Sigmoid colon (tissue), 7 donors: ENCODE measurements around the gene SYK. TPM values are rescaled to one million over a fixed set of nuclear protein-coding genes. Genes with fewer than 3 reads are reported as not detected.

Experiments
- DNase-seq: peaks from one replicate; pipeline ENCODE4 v3.0.0-alpha.2; 2019
- H3K27ac ChIP-seq, 4 donors: fragments of 200-600 bp; sonication (generic); one replicate each; pipeline ENCODE4 v1.5.1; 2016 to 2019; ENCODE audit warnings: mild to moderate bottlenecking in 1 of 4
- H3K27me3 ChIP-seq, 3 donors: fragments of 200-600 bp; sonication (generic); one replicate each; pipeline ENCODE4 v1.5.1; 2019; ENCODE audit warnings: mild to moderate bottlenecking in 1 of 3
- H3K36me3 ChIP-seq, 4 donors: fragments of 200-600 bp; sonication (generic); one replicate each; pipeline ENCODE4 v1.5.1; 2016 to 2019
- H3K4me1 ChIP-seq, 4 donors: fragments of 200-600 bp; sonication (generic); one replicate each; pipeline ENCODE4 v1.5.1; 2017 to 2019
- H3K4me3 ChIP-seq, 4 donors: fragments of 200-600 bp; sonication (generic); one replicate each; pipeline ENCODE4 v1.5.1; 2017 to 2019; ENCODE audit warnings: mild to moderate bottlenecking in 2 of 4, moderate library complexity in 1 of 4
- H3K9me3 ChIP-seq, 4 donors: fragments of 200-600 bp in 3 of 4; sonication (generic) in 3 of 4; one replicate each; pipeline versions ENCODE4 v1.5.1 to v1.6.1; 2013 to 2019
- CTCF ChIP-seq, 4 experiments: fragments of 450-650 bp in 3 of 4; fragments of 200-600 bp in 1 of 4; IDR thresholded peaks; one replicate each; pipeline ENCODE4 v1.5.1; 2016 to 2019; ENCODE audit warnings: antibody characterized with exemption in 4 of 4, mild to moderate bottlenecking in 3 of 4, moderate library complexity in 2 of 4
- EP300 ChIP-seq, 4 donors: sonication (generic); formaldehyde crosslinking; IDR thresholded peaks; one replicate each; pipeline ENCODE4 v1.6.1; 2017; ENCODE audit warnings: antibody characterized with exemption in 4 of 4
- POLR2A ChIP-seq, 2 donors: fragments of 450-650 bp; IDR thresholded peaks; one replicate each; pipeline ENCODE4 v1.6.1; 2016; ENCODE audit warnings: antibody characterized with exemption in 2 of 2, mild to moderate bottlenecking in 2 of 2, moderate library complexity in 2 of 2
- POLR2AphosphoS5 ChIP-seq, 4 donors: sonication (generic); formaldehyde crosslinking; IDR thresholded peaks; one replicate each; pipeline ENCODE4 v1.6.1; 2017; ENCODE audit warnings: antibody characterized with exemption in 4 of 4
- WGBS, 2 donors: extraction: QIAGEN DNeasy Blood & Tissue Kit; methylation state at CpG; one replicate each; pipeline ENCODE4 v1.1.7; 2013; 5-methylcytosine and 5-hydroxymethylcytosine counted together
- intact Hi-C: fragments of 100-400 bp; cut with DNase I; formaldehyde crosslinking; loops from one replicate; pipeline ENCODE4 v1.15.1; 2023
- polyA plus RNA-seq, 3 donors: library from polyadenylated mRNA; stranded (reverse); fragments of 200-250 nt; gene quantifications; one replicate each; pipeline ENCODE4 v1.2.3, GENCODE V29; 2013
- total RNA-seq, 4 donors: library from RNA; depleted of rRNA; stranded (reverse); fragments of >200 nt; gene quantifications; one replicate each; pipeline ENCODE4 v1.1.0, GENCODE V29; 2016
- donor health status: healthy with polysubstance abuse.
- donor health status: Bipolar disorder and iron deficiency.
- donor health status: healthy.

SYK gene
- total and polyA plus RNA-seq, 7 donors = 7.8 to 35.8 (median 16.4) TPM

DNA sequence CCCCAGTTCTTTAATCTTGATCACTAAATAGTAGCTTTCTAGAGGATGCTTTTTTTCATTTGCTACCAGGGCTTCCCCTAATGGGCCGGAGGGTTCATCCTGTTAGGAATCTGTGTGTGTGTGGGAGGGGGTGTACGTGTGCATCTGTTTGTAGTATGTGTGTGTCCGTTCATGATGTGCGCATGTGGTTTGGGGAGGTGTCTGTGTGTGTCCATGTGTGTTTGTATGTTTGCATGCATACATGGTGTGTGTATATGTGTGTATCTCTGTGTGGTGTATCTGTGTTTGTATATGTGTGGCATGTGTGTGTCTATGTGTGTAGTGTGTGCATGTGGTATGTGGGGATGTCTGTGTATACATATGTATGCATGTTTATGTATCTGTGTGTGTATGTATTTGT lies 106.2 kb downstream of the SYK start:
- TF ChIP-seq EP300 (IDR thresholded peaks at IDR 0.05) (no peak), CTCF (IDR thresholded peaks at IDR 0.05) (no peak), POLR2AphosphoS5 (IDR thresholded peaks at IDR 0.05) (no peak), POLR2A (IDR thresholded peaks at IDR 0.05) (no peak)
- DNase-seq = no peak
- no peaks in the 10 kb centered on the region for H3K9me3 ChIP-seq
- H3K4me1 ChIP-seq = no peaks in the 10 kb centered on the region
- WGBS, 2 donors = 92 to 93% methylated on average over 4 of the region's 4 CpGs
- no peak overlapping the region for H3K27ac ChIP-seq
- H3K36me3 ChIP-seq = no peaks in the 10 kb centered on the region
- H3K4me3 ChIP-seq = no peak overlapping the region
- intact Hi-C loops = no loop called here
- no peaks in the 10 kb centered on the region for H3K27me3 ChIP-seq

DNA sequence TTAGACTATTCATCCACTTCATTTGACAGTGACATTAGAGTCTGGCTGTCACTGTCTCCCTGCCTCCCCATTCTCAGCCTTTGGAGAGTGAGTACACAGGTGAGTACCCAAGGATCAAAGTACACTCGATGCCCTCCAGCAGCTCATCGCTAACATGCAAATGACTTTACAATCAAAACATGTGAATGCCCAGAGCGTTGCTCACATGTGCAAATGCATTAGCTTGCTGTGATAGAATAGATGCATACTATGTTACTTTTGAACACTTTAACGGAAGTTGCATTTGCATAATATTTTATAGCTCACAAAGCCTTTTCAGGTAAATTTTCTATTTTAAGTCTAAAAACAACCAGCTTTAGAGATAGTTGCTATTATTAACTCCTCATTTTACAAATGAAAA lies 107.6 kb downstream of the SYK start:
- no peaks in the 10 kb centered on the region for H3K4me1 ChIP-seq
- intact Hi-C loops = no loop called here
- WGBS, 2 donors = 30 to 79% methylated on average over 4 of the region's 4 CpGs

DNA sequence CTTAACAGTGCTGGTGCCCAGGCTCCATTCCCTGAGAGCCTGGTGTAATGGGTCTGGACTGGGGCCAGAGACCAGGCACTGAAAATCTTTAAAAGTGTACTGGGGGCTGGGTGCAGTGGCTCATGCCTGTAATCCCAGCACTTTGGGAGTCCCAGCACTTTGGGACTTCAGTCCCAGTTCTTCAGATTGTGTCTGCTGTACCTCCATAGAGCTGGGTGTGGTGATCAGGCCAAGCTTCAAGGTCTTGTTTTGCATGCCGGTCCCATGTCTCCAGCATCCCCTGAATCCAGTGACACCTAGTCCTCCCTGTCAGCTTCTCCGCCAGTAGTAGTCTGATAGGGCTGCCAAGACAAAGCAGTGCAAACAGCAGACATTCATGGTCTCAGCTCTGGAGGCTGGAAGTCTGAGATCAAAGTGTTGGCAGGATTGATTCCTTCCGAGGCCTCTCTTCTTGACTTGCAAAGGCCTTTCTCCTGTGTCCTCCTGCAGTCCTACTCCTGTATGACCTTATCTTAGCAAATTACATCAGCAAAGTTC lies 108.2 kb downstream of the SYK start:
- no peaks in the 10 kb centered on the region for H3K36me3 ChIP-seq
- no peaks in the 10 kb centered on the region for H3K4me1 ChIP-seq
- H3K9me3 ChIP-seq = no peaks in the 10 kb centered on the region
- H3K4me3 ChIP-seq = no peak overlapping the region
- WGBS, 2 donors = 91 to 95% methylated on average over 3 of the region's 3 CpGs
- intact Hi-C loops = loop anchor here (10.0 kb wide), 1 partner anchor 125 kb away; no protein-coding TSS in a partner anchor
- no peak overlapping the region for H3K27ac ChIP-seq
- DNase-seq = no peak
- no peaks in the 10 kb centered on the region for H3K27me3 ChIP-seq
- TF ChIP-seq EP300 (IDR thresholded peaks at IDR 0.05) (no peak), CTCF (IDR thresholded peaks at IDR 0.05) (no peak), POLR2AphosphoS5 (IDR thresholded peaks at IDR 0.05) (no peak), POLR2A (IDR thresholded peaks at IDR 0.05) (no peak)

More for the DNA sequence above, 107.6 kb downstream of the SYK start:
- no peak overlapping the region for H3K27ac ChIP-seq
- no peaks in the 10 kb centered on the region for H3K9me3 ChIP-seq
- no peak overlapping the region for H3K4me3 ChIP-seq
- TF ChIP-seq POLR2AphosphoS5 (IDR thresholded peaks at IDR 0.05) (no peak), CTCF (IDR thresholded peaks at IDR 0.05) (no peak), EP300 (IDR thresholded peaks at IDR 0.05) (no peak), POLR2A (IDR thresholded peaks at IDR 0.05) (no peak)
- no peaks in the 10 kb centered on the region for H3K27me3 ChIP-seq
- H3K36me3 ChIP-seq = no peaks in the 10 kb centered on the region
- DNase-seq = no peak

DNA sequence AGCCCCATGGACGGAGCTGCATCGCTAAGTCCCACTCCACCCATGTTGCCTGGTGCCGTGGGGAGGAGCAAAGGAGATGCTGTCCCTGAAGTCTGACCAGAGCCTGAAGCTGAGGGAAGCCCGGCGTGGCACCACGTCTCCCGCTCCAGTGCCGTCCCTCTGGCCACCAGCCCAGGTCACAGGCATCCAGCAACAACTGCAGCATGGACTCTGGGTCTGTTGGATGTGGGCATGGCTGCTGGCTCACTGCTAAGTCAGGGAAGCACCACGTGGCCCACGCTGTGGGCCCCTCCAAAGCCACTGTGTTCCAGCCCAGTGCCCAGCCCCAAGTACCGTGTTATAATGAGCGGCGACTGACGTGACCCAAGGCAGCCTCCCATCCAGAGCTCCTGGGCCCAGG lies 112.6 kb downstream of the SYK start:
- no peak overlapping the region for H3K4me3 ChIP-seq
- no peak for DNase-seq
- H3K9me3 ChIP-seq = no peaks in the 10 kb centered on the region
- H3K4me1 ChIP-seq = no peaks in the 10 kb centered on the region
- WGBS, 2 donors = 88 to 94% methylated on average over 14 of the region's 14 CpGs
- no peaks in the 10 kb centered on the region for H3K36me3 ChIP-seq
- intact Hi-C loops = loop anchor here (2.0 to 10.0 kb wide), 3 partner anchors 121 to 769 kb away; no protein-coding TSS in a partner anchor
- H3K27ac ChIP-seq = no peak overlapping the region
- no peaks in the 10 kb centered on the region for H3K27me3 ChIP-seq
- no peak for TF ChIP-seq POLR2A (IDR thresholded peaks at IDR 0.05)
- TF ChIP-seq CTCF (IDR thresholded peaks at IDR 0.05) = no peak
- no peak for TF ChIP-seq POLR2AphosphoS5 (IDR thresholded peaks at IDR 0.05)
- TF ChIP-seq EP300 (IDR thresholded peaks at IDR 0.05) = no peak
